ENCODE results near the gene XCL2. TPM values are rescaled to one million over a fixed set of nuclear protein-coding genes. Genes with fewer than 3 reads are reported as not detected.

The XCL2 gene
- total RNA-seq, 1 donor from 2014 or later: not detected

DNA sequence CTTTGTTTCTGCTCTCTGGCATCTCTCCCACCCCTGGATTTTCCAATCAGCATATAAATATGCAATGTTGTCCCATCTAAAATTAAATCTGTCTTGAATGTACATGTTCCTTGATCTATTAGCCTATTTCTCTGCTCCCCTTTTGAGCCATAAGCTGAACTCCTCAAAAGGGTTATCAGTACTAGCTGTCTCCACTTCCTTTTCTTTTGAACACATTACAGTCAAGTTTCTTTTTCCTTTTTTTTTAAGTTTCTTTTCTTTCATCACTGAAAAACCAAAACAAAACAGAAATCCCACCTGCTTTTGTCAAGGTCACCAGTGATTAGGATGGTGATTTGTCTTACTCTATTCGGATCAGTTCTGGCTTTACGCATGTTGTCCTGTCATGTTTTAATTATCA is 29.3 kb downstream of the XCL2 start:
- Mint-ChIP-seq H3K36me3 (no peaks in the 10 kb centered on the region), H3K27me3 (peaks cover 3% of the 10 kb centered on the region), H3K9me3 (peaks cover 5% of the 10 kb centered on the region), H3K4me3 (no peak overlapping the region), H3K4me1 (ENCODE audit: unreplicated experiment) (peaks cover 16% of the 10 kb centered on the region), H3K27ac (no peak overlapping the region)
- no peak for DNase-seq (ENCODE audit: extremely low spot score, unreplicated experiment)
- no peak for TF ChIP-seq CTCF (conservative IDR thresholded peaks at IDR 0.05)

DNA sequence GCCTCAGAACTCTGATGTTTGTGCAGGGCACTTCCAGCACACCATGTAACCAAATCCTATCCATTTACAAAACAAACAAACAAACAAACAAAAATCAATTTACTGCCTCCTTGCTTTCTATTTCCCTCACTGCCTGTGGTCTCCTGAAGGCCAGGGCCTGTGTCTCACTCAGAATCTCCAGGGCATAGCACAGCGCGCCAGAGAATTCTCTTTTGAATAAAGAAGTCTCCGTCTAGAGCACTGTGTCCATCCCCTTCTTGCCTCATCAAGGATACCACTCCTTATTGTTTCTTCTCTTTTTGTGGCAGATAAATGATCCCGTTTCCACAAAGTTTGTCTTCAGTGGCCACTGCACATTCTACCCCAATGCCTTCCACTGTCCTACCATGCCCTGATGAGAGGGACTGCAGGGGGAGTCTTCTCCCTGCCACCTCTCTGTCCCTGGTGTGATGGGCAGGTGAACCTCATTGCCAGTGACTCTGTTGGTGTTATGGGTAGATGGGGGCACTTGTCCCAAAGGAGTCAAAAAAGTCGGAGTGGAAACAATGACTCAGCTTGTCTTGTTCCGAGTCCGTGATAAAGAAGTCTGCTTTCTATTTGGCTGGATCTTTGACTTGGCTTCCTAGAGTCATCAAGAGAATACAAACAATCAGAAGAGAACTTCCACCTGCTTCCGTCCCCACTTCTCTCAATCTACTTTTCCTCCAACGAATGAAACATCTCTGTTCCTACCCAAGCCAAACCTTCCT is 30.0 kb downstream of the XCL2 start:
- no peak overlapping the region for H3K4me3 Mint-ChIP-seq
- no peak for TF ChIP-seq CTCF (conservative IDR thresholded peaks at IDR 0.05)
- peak overlapping the region; percentile 22 for H3K27ac Mint-ChIP-seq
- no peaks in the 10 kb centered on the region for H3K36me3 Mint-ChIP-seq
- DNase-seq (ENCODE audit: extremely low spot score, unreplicated experiment): no peak
- H3K9me3 Mint-ChIP-seq: peaks cover 5% of the 10 kb centered on the region
- H3K4me1 Mint-ChIP-seq (ENCODE audit: unreplicated experiment): peaks cover 18% of the 10 kb centered on the region
- H3K27me3 Mint-ChIP-seq: peaks cover 3% of the 10 kb centered on the region

GRCh38 chr1:168512864-168513595 is 30.8 kb downstream of the XCL2 start:
- Mint-ChIP-seq H3K4me1 (ENCODE audit: unreplicated experiment) (peaks cover 18% of the 10 kb centered on the region), H3K36me3 (no peaks in the 10 kb centered on the region), H3K4me3 (no peak overlapping the region), H3K27ac (peak overlapping the region; percentile 37), H3K27me3 (peaks cover 3% of the 10 kb centered on the region), H3K9me3 (peaks cover 5% of the 10 kb centered on the region)
- no peak for DNase-seq (ENCODE audit: extremely low spot score, unreplicated experiment)
- no peak for TF ChIP-seq CTCF (conservative IDR thresholded peaks at IDR 0.05)

GRCh38 chr1:168509875-168510791 is 33.7 kb downstream of the XCL2 start:
- peaks cover 18% of the 10 kb centered on the region for H3K4me1 Mint-ChIP-seq (ENCODE audit: unreplicated experiment)

More at GRCh38 chr1:168509875-168510791, 33.7 kb downstream of the XCL2 start:
- TF ChIP-seq CTCF (conservative IDR thresholded peaks at IDR 0.05): no peak
- Mint-ChIP-seq H3K4me3 (no peak overlapping the region), H3K27ac (peak overlapping the region; percentile 52), H3K36me3 (no peaks in the 10 kb centered on the region), H3K27me3 (peaks cover 3% of the 10 kb centered on the region), H3K9me3 (peaks cover 5% of the 10 kb centered on the region)
- no peak for DNase-seq (ENCODE audit: extremely low spot score, unreplicated experiment)
